ENCODE data around the gene IFI35. TPM values are rescaled to one million over a fixed set of nuclear protein-coding genes. Genes with fewer than 3 reads are reported as not detected.

The IFI35 gene
- total RNA-seq, 2 experiments from 2014 or later, result 6.3 to 8.6 TPM

DNA sequence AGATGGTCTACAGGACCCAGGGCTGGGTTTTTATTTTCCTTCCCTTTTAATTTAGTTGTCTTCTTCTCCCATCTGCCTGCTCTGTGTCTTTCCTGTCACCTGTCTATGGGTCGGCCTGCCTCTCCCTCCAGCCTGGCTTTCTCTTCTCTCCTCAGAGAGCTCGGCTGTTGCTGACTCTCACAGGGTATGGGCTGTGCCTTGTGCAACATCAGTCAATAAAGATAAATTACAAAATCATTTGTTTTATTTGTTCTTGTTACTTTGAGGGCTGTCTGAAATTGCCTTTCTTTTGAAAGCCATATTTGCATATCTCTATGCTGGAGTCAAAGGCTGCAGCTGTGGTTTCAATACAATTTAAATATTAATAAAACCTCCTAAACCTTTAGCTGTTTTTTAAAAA, 34.1 kb downstream of the IFI35 start:
- no peaks in the 10 kb centered on the region for H3K9me3 ChIP-seq (ENCODE audit: low read length)
- no peaks in the 10 kb centered on the region for H3K4me1 ChIP-seq (ENCODE audit: insufficient read depth, low read length, poor library complexity, severe bottlenecking)
- intact Hi-C loops (cut with micrococcal nuclease; ENCODE audit: unreplicated experiment), result no loop called here
- H3K36me3 ChIP-seq (ENCODE audit: insufficient read depth, low read length), result peaks cover 33% of the 10 kb centered on the region
- CTCF ChIA-PET (ENCODE audit: unreplicated experiment), result no interaction called here
- no peak overlapping the region for H3K4me3 ChIP-seq (ENCODE audit: low read depth, low read length, poor library complexity, severe bottlenecking)
- TF ChIP-seq EZH2phosphoT487 (IDR thresholded peaks at IDR 0.05; ENCODE audit: borderline replicate concordance, low read depth, low read length), result no peak
- TF ChIP-seq, protein P1, sequence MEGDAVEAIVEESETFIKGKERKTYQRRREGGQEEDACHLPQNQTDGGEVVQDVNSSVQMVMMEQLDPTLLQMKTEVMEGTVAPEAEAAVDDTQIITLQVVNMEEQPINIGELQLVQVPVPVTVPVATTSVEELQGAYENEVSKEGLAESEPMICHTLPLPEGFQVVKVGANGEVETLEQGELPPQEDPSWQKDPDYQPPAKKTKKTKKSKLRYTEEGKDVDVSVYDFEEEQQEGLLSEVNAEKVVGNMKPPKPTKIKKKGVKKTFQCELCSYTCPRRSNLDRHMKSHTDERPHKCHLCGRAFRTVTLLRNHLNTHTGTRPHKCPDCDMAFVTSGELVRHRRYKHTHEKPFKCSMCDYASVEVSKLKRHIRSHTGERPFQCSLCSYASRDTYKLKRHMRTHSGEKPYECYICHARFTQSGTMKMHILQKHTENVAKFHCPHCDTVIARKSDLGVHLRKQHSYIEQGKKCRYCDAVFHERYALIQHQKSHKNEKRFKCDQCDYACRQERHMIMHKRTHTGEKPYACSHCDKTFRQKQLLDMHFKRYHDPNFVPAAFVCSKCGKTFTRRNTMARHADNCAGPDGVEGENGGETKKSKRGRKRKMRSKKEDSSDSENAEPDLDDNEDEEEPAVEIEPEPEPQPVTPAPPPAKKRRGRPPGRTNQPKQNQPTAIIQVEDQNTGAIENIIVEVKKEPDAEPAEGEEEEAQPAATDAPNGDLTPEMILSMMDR (conservative IDR thresholded peaks at IDR 0.05; ENCODE audit: low read length), result no peak
- H3K9me2 ChIP-seq (ENCODE audit: insufficient read depth, low read length), result no peaks in the 10 kb centered on the region
- no peaks in the 10 kb centered on the region for H3K79me2 ChIP-seq (ENCODE audit: insufficient read depth, low read depth, low read length)
- H2AFZ ChIP-seq (ENCODE audit: low read length), result no peak overlapping the region
- POLR2A ChIA-PET, result no interaction called here
- no peak for DNase-seq (ENCODE audit: low spot score)
- H3K4me2 ChIP-seq (ENCODE audit: low read length), result no peak overlapping the region
- no peak overlapping the region for H3K27ac ChIP-seq (ENCODE audit: low read depth, low read length, poor library complexity, severe bottlenecking)
- no TSS peak for BruUV-seq (replicated peaks)
- no peaks in the 10 kb centered on the region for H4K20me1 ChIP-seq (ENCODE audit: insufficient read depth, low read length)

DNA sequence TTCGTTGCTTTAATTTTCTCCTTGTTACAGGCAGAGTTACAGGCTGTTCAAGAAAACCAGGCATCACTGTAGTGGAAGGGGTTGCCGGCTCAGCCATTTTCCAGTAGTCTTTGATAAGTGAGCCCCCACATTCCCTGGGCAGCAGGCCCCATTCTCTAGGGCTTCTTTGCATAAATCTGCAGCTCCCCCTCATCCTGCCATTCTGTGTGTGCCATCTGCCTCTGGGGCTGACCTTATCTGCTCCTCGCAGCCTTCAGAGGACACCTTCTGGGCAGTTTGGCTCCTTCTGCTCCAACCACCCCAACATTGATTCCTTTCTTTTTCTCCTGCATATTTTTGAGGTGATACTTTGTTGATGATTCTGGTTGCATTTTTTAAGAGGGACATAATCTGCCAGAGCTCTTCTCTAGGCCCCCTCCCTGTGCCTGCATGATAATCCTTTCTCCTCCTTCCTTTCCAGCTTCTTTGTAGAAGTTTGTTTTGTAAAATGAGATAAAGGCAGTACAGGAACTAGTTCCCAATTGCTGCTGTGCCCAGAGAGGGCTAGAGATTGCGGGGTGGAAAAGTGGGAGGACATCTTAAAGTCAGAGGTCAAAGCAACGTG, 35.5 kb downstream of the IFI35 start:
- no TSS peak for BruUV-seq (replicated peaks)
- intact Hi-C loops (cut with micrococcal nuclease; ENCODE audit: unreplicated experiment), result no loop called here
- DNase-seq (ENCODE audit: low spot score), result no peak
- H3K9me2 ChIP-seq (ENCODE audit: insufficient read depth, low read length), result no peaks in the 10 kb centered on the region
- H3K4me3 ChIP-seq (ENCODE audit: low read depth, low read length, poor library complexity, severe bottlenecking), result no peak overlapping the region
- H3K9me3 ChIP-seq (ENCODE audit: low read length), result no peaks in the 10 kb centered on the region
- ChIA-PET CTCF (ENCODE audit: unreplicated experiment) (interaction anchor here (0.5 kb wide), 1 partner anchor 87 kb away, joined by 4 read pairs; no protein-coding TSS in a partner anchor), POLR2A (interaction anchor here (0.6 kb wide), 1 partner anchor 23 kb away, joined by 4 read pairs; no protein-coding TSS in a partner anchor)
- peaks cover 44% of the 10 kb centered on the region for H3K36me3 ChIP-seq (ENCODE audit: insufficient read depth, low read length)
- H3K27ac ChIP-seq (ENCODE audit: low read depth, low read length, poor library complexity, severe bottlenecking), result no peak overlapping the region
- TF ChIP-seq EZH2phosphoT487 (IDR thresholded peaks at IDR 0.05; ENCODE audit: borderline replicate concordance, low read depth, low read length), result no peak
- TF ChIP-seq, protein P1 (conservative IDR thresholded peaks at IDR 0.05; ENCODE audit: low read length), result no peak
- H4K20me1 ChIP-seq (ENCODE audit: insufficient read depth, low read length), result no peaks in the 10 kb centered on the region
- no peak overlapping the region for H3K4me2 ChIP-seq (ENCODE audit: low read length)
- no peaks in the 10 kb centered on the region for H3K4me1 ChIP-seq (ENCODE audit: insufficient read depth, low read length, poor library complexity, severe bottlenecking)
- H3K79me2 ChIP-seq (ENCODE audit: insufficient read depth, low read depth, low read length), result no peaks in the 10 kb centered on the region
- no peak overlapping the region for H2AFZ ChIP-seq (ENCODE audit: low read length)

DNA sequence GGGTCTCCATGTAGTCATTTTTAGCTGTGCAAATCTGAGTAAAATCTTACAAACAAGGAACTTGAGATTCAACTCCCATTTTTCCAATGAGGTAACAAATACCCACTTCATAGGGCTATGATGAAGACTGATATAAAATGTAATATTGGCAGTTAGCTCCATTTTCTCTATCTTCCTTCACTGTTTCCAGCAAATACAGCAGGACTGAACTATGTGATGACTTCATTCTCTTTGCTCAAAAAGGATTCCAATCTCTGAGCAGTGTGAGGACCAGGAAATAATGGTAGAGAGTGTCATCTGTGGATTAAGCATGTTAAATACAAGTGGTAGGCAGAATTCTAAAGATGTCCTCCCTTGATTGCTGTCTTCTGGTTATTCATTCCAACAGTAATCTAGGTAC, 36.7 kb downstream of the IFI35 start:
- H3K4me1 ChIP-seq (ENCODE audit: insufficient read depth, low read length, poor library complexity, severe bottlenecking), result no peaks in the 10 kb centered on the region

More for the DNA sequence above, 36.7 kb downstream of the IFI35 start:
- H3K36me3 ChIP-seq (ENCODE audit: insufficient read depth, low read length), result peaks cover 56% of the 10 kb centered on the region
- intact Hi-C loops (cut with micrococcal nuclease; ENCODE audit: unreplicated experiment), result no loop called here
- DNase-seq (ENCODE audit: low spot score), result no peak
- TF ChIP-seq, protein P1 (conservative IDR thresholded peaks at IDR 0.05; ENCODE audit: low read length), result no peak
- TF ChIP-seq EZH2phosphoT487 (IDR thresholded peaks at IDR 0.05; ENCODE audit: borderline replicate concordance, low read depth, low read length), result no peak
- ChIA-PET POLR2A (no interaction called here), CTCF (ENCODE audit: unreplicated experiment) (no interaction called here)
- no peaks in the 10 kb centered on the region for H3K9me3 ChIP-seq (ENCODE audit: low read length)
- H4K20me1 ChIP-seq (ENCODE audit: insufficient read depth, low read length), result no peaks in the 10 kb centered on the region
- no peaks in the 10 kb centered on the region for H3K79me2 ChIP-seq (ENCODE audit: insufficient read depth, low read depth, low read length)
- no peak overlapping the region for H3K27ac ChIP-seq (ENCODE audit: low read depth, low read length, poor library complexity, severe bottlenecking)
- no peak overlapping the region for H2AFZ ChIP-seq (ENCODE audit: low read length)
- H3K9me2 ChIP-seq (ENCODE audit: insufficient read depth, low read length), result no peaks in the 10 kb centered on the region
- no peak overlapping the region for H3K4me3 ChIP-seq (ENCODE audit: low read depth, low read length, poor library complexity, severe bottlenecking)
- H3K4me2 ChIP-seq (ENCODE audit: low read length), result no peak overlapping the region
- BruUV-seq (replicated peaks), result no TSS peak
